Upper lobe of left lung (tissue), 6 donors: ENCODE data around the gene KIRREL3. TPM values are rescaled to one million over a fixed set of nuclear protein-coding genes. Genes with fewer than 3 reads are reported as not detected.

Source experiments
- ATAC-seq, 2 donors: fragments of 200-7000 bp; cut with Tn5 transposase; one replicate each; pipeline ENCODE4 v1.9.1; 2022; ENCODE audit warnings: mild to moderate bottlenecking in 2 of 2, moderate library complexity in 2 of 2; ENCODE audit not compliant: low FRiP score in 2 of 2
- DNase-seq, 2 donors: peaks; one replicate each; pipeline ENCODE4 v3.0.0-alpha.2; 2019 to 2020
- H3K27ac ChIP-seq, 4 donors: fragments of 200-600 bp; sonication (generic); one replicate each; pipeline ENCODE4 v1.5.1; 2016 to 2019
- H3K27me3 ChIP-seq, 4 donors: fragments of 200-600 bp; sonication (generic); one replicate each; pipeline ENCODE4 v1.5.1; 2017 to 2019
- H3K36me3 ChIP-seq, 4 donors: fragments of 200-600 bp; sonication (generic); one replicate each; pipeline ENCODE4 v1.5.1; 2016 to 2019
- H3K4me1 ChIP-seq, 4 donors: fragments of 200-600 bp; sonication (generic); one replicate each; pipeline ENCODE4 v1.5.1; 2018 to 2019
- H3K4me3 ChIP-seq, 4 donors: fragments of 200-600 bp; sonication (generic); one replicate each; pipeline ENCODE4 v1.5.1; 2017 to 2019; ENCODE audit warnings: mild to moderate bottlenecking in 2 of 4, moderate library complexity in 1 of 4
- H3K9me3 ChIP-seq, 4 donors: fragments of 200-600 bp; sonication (generic); one replicate each; pipeline ENCODE4 v1.5.1; 2018 to 2019
- CTCF ChIP-seq, 6 experiments: fragments of 450-650 bp in 4 of 6; fragments of 200-600 bp in 2 of 6; sonication (generic) in 2 of 6; IDR thresholded peaks; one replicate each; pipeline ENCODE4 v1.5.1; 2016 to 2019; ENCODE audit warnings: antibody characterized with exemption in 6 of 6
- EP300 ChIP-seq, 4 donors: sonication (generic); formaldehyde crosslinking; IDR thresholded peaks; one replicate each; pipeline ENCODE4 v1.5.1; 2017; ENCODE audit warnings: antibody characterized with exemption in 4 of 4, control low read depth in 2 of 4
- POLR2A ChIP-seq, 4 donors: fragments of 450-650 bp; IDR thresholded peaks; one replicate each; pipeline ENCODE4 v1.5.1; 2016 to 2017; ENCODE audit warnings: antibody characterized with exemption in 4 of 4, mild to moderate bottlenecking in 2 of 4
- POLR2AphosphoS5 ChIP-seq, 2 donors: sonication (generic); formaldehyde crosslinking; IDR thresholded peaks; one replicate each; pipeline ENCODE4 v1.5.1; 2017; ENCODE audit warnings: antibody characterized with exemption in 2 of 2
- WGBS, 2 donors: methylation state at CpG; one replicate each; pipeline ENCODE4 v1.1.5; 2017 to 2018; 5-methylcytosine and 5-hydroxymethylcytosine counted together
- total RNA-seq, 6 donors: library from RNA; depleted of rRNA in 4 of 6; stranded (reverse); fragments of >200 nt in 4 of 6; gene quantifications; one replicate each; pipeline versions ENCODE4 v1.1.0 to v1.2.1, GENCODE V29; 2016 to 2021
- donor health status: DM: no; HTN: no; CAD: no; lungs with moderate emphysema.
- donor health status: DM: no; HTN: yes; CAD: no; lungs with severe emphysema.

Gene KIRREL3
- total RNA-seq, 6 donors from 2014 or later = 0.22 to 0.24 TPM; not detected in 4

GRCh38 chr11:126585388-126585773, 415.2 kb downstream of the KIRREL3 start:
- no peak for TF ChIP-seq CTCF (IDR thresholded peaks at IDR 0.05)
- no peak for TF ChIP-seq POLR2AphosphoS5 (IDR thresholded peaks at IDR 0.05)
- TF ChIP-seq POLR2A (IDR thresholded peaks at IDR 0.05) = no peak
- TF ChIP-seq EP300 (IDR thresholded peaks at IDR 0.05) = no peak

GRCh38 chr11:126583594-126584427, 416.8 kb downstream of the KIRREL3 start:
- Histone ChIP-seq H3K27me3 (no peaks in the 10 kb centered on the region), H3K9me3 (no peaks in the 10 kb centered on the region), H3K27ac (no peak overlapping the region), H3K4me1 (peaks cover 7 to 12% (median 10%) of the 10 kb centered on the region in 4 donors), H3K4me3 (no peak overlapping the region), H3K36me3 (no peaks in the 10 kb centered on the region)
- DNase-seq (peak in 1 of 2 donors; percentile 30), ATAC-seq (no peak)
- WGBS, 2 donors = 87 to 89% methylated on average over 26 of the region's 26 CpGs
- TF ChIP-seq CTCF (IDR thresholded peaks at IDR 0.05) (no peak), POLR2A (IDR thresholded peaks at IDR 0.05) (no peak), POLR2AphosphoS5 (IDR thresholded peaks at IDR 0.05) (no peak), EP300 (IDR thresholded peaks at IDR 0.05) (no peak)

More at GRCh38 chr11:126585388-126585773, 415.2 kb downstream of the KIRREL3 start:
- Histone ChIP-seq H3K4me1 (peaks cover 7 to 12% (median 11%) of the 10 kb centered on the region in 4 donors), H3K36me3 (no peaks in the 10 kb centered on the region), H3K27me3 (no peaks in the 10 kb centered on the region), H3K4me3 (peak overlapping the region in 2 of 4 donors; percentile 13 to 20), H3K9me3 (no peaks in the 10 kb centered on the region), H3K27ac (peak overlapping the region in 1 of 4 donors; percentile 66)
- DNase-seq (no peak), ATAC-seq (peak in 1 of 2 donors; percentile 30)
- 62 to 75% methylated on average over 20 of the region's 20 CpGs for WGBS, 2 donors

- no peaks in the 10 kb centered on the region for H3K36me3 ChIP-seq
- no peak overlapping the region for H3K27ac ChIP-seq
- ATAC-seq (no peak), DNase-seq (no peak)
- H3K9me3 ChIP-seq = no peaks in the 10 kb centered on the region
- no peak overlapping the region for H3K4me3 ChIP-seq
- TF ChIP-seq POLR2AphosphoS5 (IDR thresholded peaks at IDR 0.05) (no peak), CTCF (IDR thresholded peaks at IDR 0.05) (no peak), POLR2A (IDR thresholded peaks at IDR 0.05) (no peak), EP300 (IDR thresholded peaks at IDR 0.05) (no peak)
- peaks cover 4 to 12% (median 10%) of the 10 kb centered on the region in 4 donors for H3K4me1 ChIP-seq
- no peaks in the 10 kb centered on the region for H3K27me3 ChIP-seq
- WGBS, 2 donors = 83 to 90% methylated on average over 3 of the region's 3 CpGs
Measured at GRCh38 chr11:126583101-126583500, 417.5 kb downstream of the KIRREL3 start.

GRCh38 chr11:126581871-126582648, 418.5 kb downstream of the KIRREL3 start:
- TF ChIP-seq EP300 (IDR thresholded peaks at IDR 0.05) (no peak), POLR2A (IDR thresholded peaks at IDR 0.05) (no peak), CTCF (IDR thresholded peaks at IDR 0.05) (no peak), POLR2AphosphoS5 (IDR thresholded peaks at IDR 0.05) (no peak)
- Histone ChIP-seq H3K9me3 (no peaks in the 10 kb centered on the region), H3K4me3 (no peak overlapping the region), H3K27me3 (no peaks in the 10 kb centered on the region), H3K4me1 (peaks cover 4 to 12% (median 10%) of the 10 kb centered on the region in 4 donors), H3K36me3 (no peaks in the 10 kb centered on the region), H3K27ac (no peak overlapping the region)
- WGBS, 2 donors = 80 to 92% methylated on average over 10 to 11 of the region's 11 CpGs
- ATAC-seq = no peak
- DNase-seq = no peak
